ELR (cell line): Measurements from ENCODE around the gene RNF213.
"Not testable (repeated sequence)": the region's sequence is repeated elsewhere in the genome, so short reads cannot be mapped to it uniquely, and the experiment has no call there.

Experiments
- DNase-seq: peaks from one replicate; pipeline ENCODE4 v3.0.0-alpha.2; 2015; ENCODE audit warnings: low read depth

The RNF213 gene

GRCh38 chr17:80252871-80253270 is 7.8 kb upstream of the RNF213 start:
- DNase-seq, result peak; percentile 35

GRCh38 chr17:80253631-80254395 is 6.8 kb upstream of the RNF213 start:
- DNase-seq, result no peak

- DNase-seq, result peak; percentile 98
These were observed 6.0 kb upstream of the RNF213 start for GRCh38 chr17:80254396-80255251.

GRCh38 chr17:80256034-80256350 is 4.7 kb upstream of the RNF213 start:
- no peak for DNase-seq

GRCh38 chr17:80257716-80258213 is 2.9 kb upstream of the RNF213 start:
- no peak for DNase-seq

- DNase-seq, result not testable (repeated sequence)
These were observed 2.4 kb upstream of the RNF213 start for GRCh38 chr17:80258296-80258695.

GRCh38 chr17:80259457-80260068 is 1.1 kb upstream of the RNF213 start:
- peak; percentile 52 for DNase-seq

GRCh38 chr17:80260069-80260535 is 550 bp upstream of the RNF213 start:
- peak; percentile 87 for DNase-seq

- DNase-seq, result peak; percentile 84
These were observed 675 bp downstream of the RNF213 start for GRCh38 chr17:80261159-80261894.

- DNase-seq, result no peak
These were observed 1.2 kb downstream of the RNF213 start for GRCh38 chr17:80261895-80262279.

- DNase-seq, result no peak
These were observed 1.6 kb downstream of the RNF213 start for GRCh38 chr17:80262291-80262690.

GRCh38 chr17:80262775-80263244 is 2.2 kb downstream of the RNF213 start:
- DNase-seq, result no peak

- peak; percentile 84 for DNase-seq
These were observed 2.9 kb downstream of the RNF213 start for GRCh38 chr17:80263253-80264204.

- no peak for DNase-seq
These were observed 3.8 kb downstream of the RNF213 start for GRCh38 chr17:80264205-80265075.

- no peak for DNase-seq
These were observed 4.8 kb downstream of the RNF213 start for GRCh38 chr17:80265205-80266068.

GRCh38 chr17:80267391-80267790 is 6.7 kb downstream of the RNF213 start:
- DNase-seq, result no peak

- no peak for DNase-seq
These were observed 7.8 kb downstream of the RNF213 start for GRCh38 chr17:80268427-80268826.

GRCh38 chr17:80269405-80269807 is 8.8 kb downstream of the RNF213 start:
- DNase-seq, result no peak

- DNase-seq, result no peak
These were observed 9.5 kb downstream of the RNF213 start for GRCh38 chr17:80270104-80270503.
